ENCODE data around the gene PPP2R5A. TPM values are rescaled to one million over a fixed set of nuclear protein-coding genes. Genes with fewer than 3 reads are reported as not detected.

PPP2R5A gene
- total RNA-seq, 2 experiments from 2014 or later = 44.3 to 46.2 TPM

GRCh38 chr1:212237651-212238050, 47.6 kb upstream of the PPP2R5A start:
- no peak overlapping the region for H3K4me3 Mint-ChIP-seq
- Histone ChIP-seq H3K36me3 (ENCODE audit: insufficient read depth, low read length) (no peaks in the 10 kb centered on the region), H3K4me3 (ENCODE audit: low read length) (no peak overlapping the region), H3K4me1 (ENCODE audit: insufficient read depth, low read length) (no peaks in the 10 kb centered on the region), H3K27me3 (ENCODE audit: control insufficient read depth in 1 of 2, insufficient read depth in 2 of 2, low read length in 2 of 2) (no peaks in the 10 kb centered on the region), H3K27ac (ENCODE audit: low read depth in 1 of 2, low read length in 2 of 2) (no peak overlapping the region), H3K9me3 (ENCODE audit: control insufficient read depth in 1 of 2, insufficient read depth in 1 of 2, low read length in 2 of 2) (no peaks in the 10 kb centered on the region)
- no peak for DNase-seq
- no peaks in the 10 kb centered on the region for H3K9me3 Mint-ChIP-seq
- H3K36me3 Mint-ChIP-seq (ENCODE audit: low read depth) = no peaks in the 10 kb centered on the region
- H3K27ac Mint-ChIP-seq = no peak overlapping the region
- ATAC-seq (ENCODE audit: poor library complexity) = no peak
- peaks cover 5% of the 10 kb centered on the region for H3K4me1 Mint-ChIP-seq (ENCODE audit: low read depth)
- ChIA-PET CTCF (no interaction called here), POLR2A (interaction anchor here (0.7 kb wide), 1 partner anchor 1628 kb away, joined by 3 read pairs; no protein-coding TSS in a partner anchor)
- TF ChIP-seq CTCF (IDR thresholded peaks at IDR 0.05) = no peak
- no peaks in the 10 kb centered on the region for H3K27me3 Mint-ChIP-seq
- intact Hi-C loops (cut with DNase I, micrococcal nuclease) = no loop called here

- Histone ChIP-seq H3K9me3 (ENCODE audit: control insufficient read depth in 1 of 2, insufficient read depth in 1 of 2, low read length in 2 of 2) (no peaks in the 10 kb centered on the region), H3K4me3 (ENCODE audit: low read length) (no peak overlapping the region)
Measured at GRCh38 chr1:212238552-212238951, 46.7 kb upstream of the PPP2R5A start.

GRCh38 chr1:212241501-212241900, 43.7 kb upstream of the PPP2R5A start:
- Mint-ChIP-seq H3K4me1 (ENCODE audit: low read depth) (peaks cover 5% of the 10 kb centered on the region), H3K27ac (no peak overlapping the region), H3K9me3 (no peaks in the 10 kb centered on the region), H3K27me3 (peaks cover 5% of the 10 kb centered on the region), H3K36me3 (ENCODE audit: low read depth) (no peaks in the 10 kb centered on the region), H3K4me3 (no peak overlapping the region)
- intact Hi-C loops (cut with DNase I, micrococcal nuclease) = no loop called here
- Histone ChIP-seq H3K9me3 (ENCODE audit: control insufficient read depth in 1 of 2, insufficient read depth in 1 of 2, low read length in 2 of 2) (no peaks in the 10 kb centered on the region), H3K27ac (ENCODE audit: low read depth in 1 of 2, low read length in 2 of 2) (no peak overlapping the region), H3K4me1 (ENCODE audit: insufficient read depth, low read length) (peaks cover 9% of the 10 kb centered on the region), H3K4me3 (ENCODE audit: low read length) (no peak overlapping the region), H3K27me3 (ENCODE audit: control insufficient read depth in 1 of 2, insufficient read depth in 2 of 2, low read length in 2 of 2) (no peaks in the 10 kb centered on the region), H3K36me3 (ENCODE audit: insufficient read depth, low read length) (no peaks in the 10 kb centered on the region)
- TF ChIP-seq CTCF (IDR thresholded peaks at IDR 0.05) = no peak
- DNase-seq (no peak), ATAC-seq (ENCODE audit: poor library complexity) (no peak)
- ChIA-PET POLR2A (no interaction called here), CTCF (no interaction called here)

More at GRCh38 chr1:212238552-212238951, 46.7 kb upstream of the PPP2R5A start:
- ChIA-PET POLR2A (no interaction called here), CTCF (interaction anchor here (0.6 kb wide), 1 partner anchor 75 kb away, joined by 3 read pairs; no protein-coding TSS in a partner anchor)
- intact Hi-C loops (cut with DNase I, micrococcal nuclease) = no loop called here
- Mint-ChIP-seq H3K27me3 (no peaks in the 10 kb centered on the region), H3K36me3 (ENCODE audit: low read depth) (no peaks in the 10 kb centered on the region), H3K27ac (no peak overlapping the region), H3K4me1 (ENCODE audit: low read depth) (peaks cover 5% of the 10 kb centered on the region), H3K4me3 (no peak overlapping the region), H3K9me3 (no peaks in the 10 kb centered on the region)
- no peak for TF ChIP-seq CTCF (IDR thresholded peaks at IDR 0.05)
- H3K36me3 ChIP-seq (ENCODE audit: insufficient read depth, low read length) = no peaks in the 10 kb centered on the region
- H3K27me3 ChIP-seq (ENCODE audit: control insufficient read depth in 1 of 2, insufficient read depth in 2 of 2, low read length in 2 of 2) = no peaks in the 10 kb centered on the region
- DNase-seq = no peak
- ATAC-seq (ENCODE audit: poor library complexity) = no peak
- no peak overlapping the region for H3K27ac ChIP-seq (ENCODE audit: low read depth in 1 of 2, low read length in 2 of 2)
- peaks cover 3% of the 10 kb centered on the region for H3K4me1 ChIP-seq (ENCODE audit: insufficient read depth, low read length)

All from CD4-positive, alpha-beta T cell (primary cell).